ENCODE measurements around the gene EXOC6. TPM values are rescaled to one million over a fixed set of nuclear protein-coding genes. Genes with fewer than 3 reads are reported as not detected.

The EXOC6 gene
- total and polyA plus RNA-seq, 10 of the 15 experiments (the other 5 are each of a cell fraction or from before 2014, with no cell fraction given), result 7.6 to 53.8 (median 13.3) TPM

DNA sequence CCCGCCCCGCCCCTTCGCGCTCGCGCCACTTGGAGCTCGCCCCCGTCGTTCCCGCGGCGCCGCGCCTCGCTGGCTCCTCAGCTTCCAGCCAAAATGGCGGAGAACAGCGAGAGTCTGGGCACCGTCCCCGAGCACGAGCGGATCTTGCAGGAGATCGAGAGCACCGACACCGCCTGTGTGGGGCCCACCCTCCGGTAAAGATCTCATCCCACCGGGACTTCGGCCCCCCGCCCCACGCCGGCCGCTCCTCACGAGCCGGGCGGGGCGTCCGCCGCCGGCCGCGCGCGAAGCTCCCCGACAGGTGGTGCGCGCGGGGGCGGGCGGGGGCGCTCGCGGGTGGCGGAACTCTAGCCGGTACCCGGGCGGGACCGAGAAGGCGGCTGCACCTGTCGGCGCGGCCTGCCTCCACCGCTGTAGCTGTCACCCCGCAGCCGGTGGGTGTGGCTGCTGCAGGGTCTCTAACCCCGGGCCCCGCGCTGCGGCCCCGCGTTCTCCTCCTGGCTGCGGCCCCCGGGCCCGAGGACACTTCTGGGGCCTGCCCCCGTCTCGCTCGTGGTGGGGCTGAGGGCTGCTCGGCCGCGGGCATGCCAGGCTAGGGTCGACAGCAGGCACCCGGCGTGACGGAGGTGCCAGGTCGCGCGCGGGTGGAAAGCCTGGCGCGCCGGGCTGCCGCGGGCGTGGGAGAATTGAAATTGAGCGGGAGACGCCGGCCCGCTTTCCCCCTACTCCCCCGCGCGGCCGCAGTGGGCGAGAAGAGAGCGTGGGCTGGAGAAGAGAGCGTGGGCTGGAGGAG is at the start of gene EXOC6 (continued):
- TF ChIP-seq MYC (IDR thresholded peaks at IDR 0.05; ENCODE audit: insufficient read depth, insufficient read length, insufficient replicate concordance, low read length, severe bottlenecking), result no peak
- no peak for TF ChIP-seq SREBF1 (IDR thresholded peaks at IDR 0.05; ENCODE audit: low read length)
- TF ChIP-seq, protein P1, sequence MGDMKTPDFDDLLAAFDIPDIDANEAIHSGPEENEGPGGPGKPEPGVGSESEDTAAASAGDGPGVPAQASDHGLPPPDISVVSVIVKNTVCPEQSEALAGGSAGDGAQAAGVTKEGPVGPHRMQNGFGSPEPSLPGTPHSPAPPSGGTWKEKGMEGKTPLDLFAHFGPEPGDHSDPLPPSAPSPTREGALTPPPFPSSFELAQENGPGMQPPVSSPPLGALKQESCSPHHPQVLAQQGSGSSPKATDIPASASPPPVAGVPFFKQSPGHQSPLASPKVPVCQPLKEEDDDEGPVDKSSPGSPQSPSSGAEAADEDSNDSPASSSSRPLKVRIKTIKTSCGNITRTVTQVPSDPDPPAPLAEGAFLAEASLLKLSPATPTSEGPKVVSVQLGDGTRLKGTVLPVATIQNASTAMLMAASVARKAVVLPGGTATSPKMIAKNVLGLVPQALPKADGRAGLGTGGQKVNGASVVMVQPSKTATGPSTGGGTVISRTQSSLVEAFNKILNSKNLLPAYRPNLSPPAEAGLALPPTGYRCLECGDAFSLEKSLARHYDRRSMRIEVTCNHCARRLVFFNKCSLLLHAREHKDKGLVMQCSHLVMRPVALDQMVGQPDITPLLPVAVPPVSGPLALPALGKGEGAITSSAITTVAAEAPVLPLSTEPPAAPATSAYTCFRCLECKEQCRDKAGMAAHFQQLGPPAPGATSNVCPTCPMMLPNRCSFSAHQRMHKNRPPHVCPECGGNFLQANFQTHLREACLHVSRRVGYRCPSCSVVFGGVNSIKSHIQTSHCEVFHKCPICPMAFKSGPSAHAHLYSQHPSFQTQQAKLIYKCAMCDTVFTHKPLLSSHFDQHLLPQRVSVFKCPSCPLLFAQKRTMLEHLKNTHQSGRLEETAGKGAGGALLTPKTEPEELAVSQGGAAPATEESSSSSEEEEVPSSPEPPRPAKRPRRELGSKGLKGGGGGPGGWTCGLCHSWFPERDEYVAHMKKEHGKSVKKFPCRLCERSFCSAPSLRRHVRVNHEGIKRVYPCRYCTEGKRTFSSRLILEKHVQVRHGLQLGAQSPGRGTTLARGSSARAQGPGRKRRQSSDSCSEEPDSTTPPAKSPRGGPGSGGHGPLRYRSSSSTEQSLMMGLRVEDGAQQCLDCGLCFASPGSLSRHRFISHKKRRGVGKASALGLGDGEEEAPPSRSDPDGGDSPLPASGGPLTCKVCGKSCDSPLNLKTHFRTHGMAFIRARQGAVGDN (IDR thresholded peaks at IDR 0.05), result peak; percentile 52; the same call in 1 of the 2 replicates
- TF ChIP-seq MEF2A (IDR thresholded peaks at IDR 0.05; ENCODE audit: insufficient read depth, low read depth, low read length), result no peak
- TF ChIP-seq, protein P2, sequence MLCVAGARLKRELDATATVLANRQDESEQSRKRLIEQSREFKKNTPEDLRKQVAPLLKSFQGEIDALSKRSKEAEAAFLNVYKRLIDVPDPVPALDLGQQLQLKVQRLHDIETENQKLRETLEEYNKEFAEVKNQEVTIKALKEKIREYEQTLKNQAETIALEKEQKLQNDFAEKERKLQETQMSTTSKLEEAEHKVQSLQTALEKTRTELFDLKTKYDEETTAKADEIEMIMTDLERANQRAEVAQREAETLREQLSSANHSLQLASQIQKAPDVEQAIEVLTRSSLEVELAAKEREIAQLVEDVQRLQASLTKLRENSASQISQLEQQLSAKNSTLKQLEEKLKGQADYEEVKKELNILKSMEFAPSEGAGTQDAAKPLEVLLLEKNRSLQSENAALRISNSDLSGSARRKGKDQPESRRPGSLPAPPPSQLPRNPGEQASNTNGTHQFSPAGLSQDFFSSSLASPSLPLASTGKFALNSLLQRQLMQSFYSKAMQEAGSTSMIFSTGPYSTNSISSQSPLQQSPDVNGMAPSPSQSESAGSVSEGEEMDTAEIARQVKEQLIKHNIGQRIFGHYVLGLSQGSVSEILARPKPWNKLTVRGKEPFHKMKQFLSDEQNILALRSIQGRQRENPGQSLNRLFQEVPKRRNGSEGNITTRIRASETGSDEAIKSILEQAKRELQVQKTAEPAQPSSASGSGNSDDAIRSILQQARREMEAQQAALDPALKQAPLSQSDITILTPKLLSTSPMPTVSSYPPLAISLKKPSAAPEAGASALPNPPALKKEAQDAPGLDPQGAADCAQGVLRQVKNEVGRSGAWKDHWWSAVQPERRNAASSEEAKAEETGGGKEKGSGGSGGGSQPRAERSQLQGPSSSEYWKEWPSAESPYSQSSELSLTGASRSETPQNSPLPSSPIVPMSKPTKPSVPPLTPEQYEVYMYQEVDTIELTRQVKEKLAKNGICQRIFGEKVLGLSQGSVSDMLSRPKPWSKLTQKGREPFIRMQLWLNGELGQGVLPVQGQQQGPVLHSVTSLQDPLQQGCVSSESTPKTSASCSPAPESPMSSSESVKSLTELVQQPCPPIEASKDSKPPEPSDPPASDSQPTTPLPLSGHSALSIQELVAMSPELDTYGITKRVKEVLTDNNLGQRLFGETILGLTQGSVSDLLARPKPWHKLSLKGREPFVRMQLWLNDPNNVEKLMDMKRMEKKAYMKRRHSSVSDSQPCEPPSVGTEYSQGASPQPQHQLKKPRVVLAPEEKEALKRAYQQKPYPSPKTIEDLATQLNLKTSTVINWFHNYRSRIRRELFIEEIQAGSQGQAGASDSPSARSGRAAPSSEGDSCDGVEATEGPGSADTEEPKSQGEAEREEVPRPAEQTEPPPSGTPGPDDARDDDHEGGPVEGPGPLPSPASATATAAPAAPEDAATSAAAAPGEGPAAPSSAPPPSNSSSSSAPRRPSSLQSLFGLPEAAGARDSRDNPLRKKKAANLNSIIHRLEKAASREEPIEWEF (IDR thresholded peaks at IDR 0.05; ENCODE audit: insufficient replicate concordance, low read depth, low read length), result no peak
- TF ChIP-seq HDAC6 (IDR thresholded peaks at IDR 0.05; ENCODE audit: unreplicated experiment), result peak; percentile 43
- TF ChIP-seq POLR2AphosphoS5 (IDR thresholded peaks at IDR 0.05; ENCODE audit: low read length), result peak; percentile 75; the same call in 1 of the 2 replicates
- peak; percentile 34 for TF ChIP-seq RELA (IDR thresholded peaks at IDR 0.05; ENCODE audit: borderline replicate concordance, partially characterized antibody)
- TF ChIP-seq ZNF217 (IDR thresholded peaks at IDR 0.05), result no peak
- TF ChIP-seq, protein P3, sequence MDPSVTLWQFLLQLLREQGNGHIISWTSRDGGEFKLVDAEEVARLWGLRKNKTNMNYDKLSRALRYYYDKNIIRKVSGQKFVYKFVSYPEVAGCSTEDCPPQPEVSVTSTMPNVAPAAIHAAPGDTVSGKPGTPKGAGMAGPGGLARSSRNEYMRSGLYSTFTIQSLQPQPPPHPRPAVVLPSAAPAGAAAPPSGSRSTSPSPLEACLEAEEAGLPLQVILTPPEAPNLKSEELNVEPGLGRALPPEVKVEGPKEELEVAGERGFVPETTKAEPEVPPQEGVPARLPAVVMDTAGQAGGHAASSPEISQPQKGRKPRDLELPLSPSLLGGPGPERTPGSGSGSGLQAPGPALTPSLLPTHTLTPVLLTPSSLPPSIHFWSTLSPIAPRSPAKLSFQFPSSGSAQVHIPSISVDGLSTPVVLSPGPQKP (IDR thresholded peaks at IDR 0.05; ENCODE audit: low read depth, low read length), result no peak
- TF ChIP-seq GABPA (IDR thresholded peaks at IDR 0.05; ENCODE audit: low read depth), result no peak
- TF ChIP-seq BCL11A (IDR thresholded peaks at IDR 0.05; ENCODE audit: low read depth, low read length), result no peak
- TF ChIP-seq EGR1 (IDR thresholded peaks at IDR 0.05; ENCODE audit: borderline replicate concordance in 1 of 2, low read depth in 2 of 2, low read length in 2 of 2), result peak; percentile 34 to 98
- 0 out of 2 replicates have a peak, but pooled peaks have one; percentile 13 for TF ChIP-seq EED (IDR thresholded peaks at IDR 0.05; ENCODE audit: low read depth)
